ENCODE measurements around the gene OPALIN. TPM values are rescaled to one million over a fixed set of nuclear protein-coding genes. Genes with fewer than 3 reads are reported as not detected.

Gene OPALIN
- total and polyA plus RNA-seq, 10 of the 15 experiments (the other 5 are each of a cell fraction or from before 2014, with no cell fraction given), result not detected

DNA sequence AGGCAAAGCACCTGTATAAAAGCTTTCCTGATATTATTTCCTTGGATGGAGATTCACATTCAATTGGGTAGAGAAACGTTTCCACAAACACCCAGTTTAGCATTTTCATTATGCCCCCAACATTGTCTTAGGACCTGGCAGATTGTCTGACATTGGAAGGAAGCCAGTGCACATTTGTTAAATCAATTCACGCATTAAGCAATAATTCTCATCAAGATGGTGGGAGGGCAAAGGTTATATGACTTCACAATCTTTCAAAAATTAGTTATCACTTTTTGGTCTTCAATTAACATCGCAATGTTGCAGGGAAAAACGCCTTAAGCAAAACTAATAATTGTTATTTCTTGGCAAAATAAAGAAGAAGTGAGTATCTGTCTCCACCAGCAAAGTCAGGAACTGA lies 16.4 kb downstream of the OPALIN start:
- H4K20me1 ChIP-seq (ENCODE audit: control insufficient read depth, insufficient read depth), result no peaks in the 10 kb centered on the region
- no TSS peak for BruUV-seq (replicated peaks)
- no peak overlapping the region for H3K4me2 ChIP-seq (ENCODE audit: control insufficient read depth, insufficient read depth)
- TF ChIP-seq DPF2 (IDR thresholded peaks at IDR 0.05) (no peak), HDAC2 (IDR thresholded peaks at IDR 0.05) (no peak), JUND (IDR thresholded peaks at IDR 0.05; ENCODE audit: low read depth, low read length) (no peak), TCF3 (IDR thresholded peaks at IDR 0.05; ENCODE audit: borderline replicate concordance, insufficient read depth, low read depth, low read length) (no peak), CREM (IDR thresholded peaks at IDR 0.05; ENCODE audit: low read depth) (no peak), CHD1 (IDR thresholded peaks at IDR 0.05; ENCODE audit: low read depth, low read length) (no peak), ESRRA (IDR thresholded peaks at IDR 0.05; ENCODE audit: low read length) (no peak), ETV6 (conservative IDR thresholded peaks at IDR 0.05 in 1 of 2, IDR thresholded peaks at IDR 0.05 in 1 of 2; ENCODE audit: borderline replicate concordance in 1 of 2, low read depth in 1 of 2) (no peak), NFIC (IDR thresholded peaks at IDR 0.05; ENCODE audit: low read depth, low read length) (no peak), CHD4 (IDR thresholded peaks at IDR 0.05) (no peak), POLR2A (IDR thresholded peaks at IDR 0.05; ENCODE audit: low read depth, low read length) (no peak)
- TF ChIP-seq, protein P1, sequence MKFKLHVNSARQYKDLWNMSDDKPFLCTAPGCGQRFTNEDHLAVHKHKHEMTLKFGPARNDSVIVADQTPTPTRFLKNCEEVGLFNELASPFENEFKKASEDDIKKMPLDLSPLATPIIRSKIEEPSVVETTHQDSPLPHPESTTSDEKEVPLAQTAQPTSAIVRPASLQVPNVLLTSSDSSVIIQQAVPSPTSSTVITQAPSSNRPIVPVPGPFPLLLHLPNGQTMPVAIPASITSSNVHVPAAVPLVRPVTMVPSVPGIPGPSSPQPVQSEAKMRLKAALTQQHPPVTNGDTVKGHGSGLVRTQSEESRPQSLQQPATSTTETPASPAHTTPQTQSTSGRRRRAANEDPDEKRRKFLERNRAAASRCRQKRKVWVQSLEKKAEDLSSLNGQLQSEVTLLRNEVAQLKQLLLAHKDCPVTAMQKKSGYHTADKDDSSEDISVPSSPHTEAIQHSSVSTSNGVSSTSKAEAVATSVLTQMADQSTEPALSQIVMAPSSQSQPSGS (IDR thresholded peaks at IDR 0.05; ENCODE audit: low read length), result no peak
- TF ChIP-seq, protein P2, sequence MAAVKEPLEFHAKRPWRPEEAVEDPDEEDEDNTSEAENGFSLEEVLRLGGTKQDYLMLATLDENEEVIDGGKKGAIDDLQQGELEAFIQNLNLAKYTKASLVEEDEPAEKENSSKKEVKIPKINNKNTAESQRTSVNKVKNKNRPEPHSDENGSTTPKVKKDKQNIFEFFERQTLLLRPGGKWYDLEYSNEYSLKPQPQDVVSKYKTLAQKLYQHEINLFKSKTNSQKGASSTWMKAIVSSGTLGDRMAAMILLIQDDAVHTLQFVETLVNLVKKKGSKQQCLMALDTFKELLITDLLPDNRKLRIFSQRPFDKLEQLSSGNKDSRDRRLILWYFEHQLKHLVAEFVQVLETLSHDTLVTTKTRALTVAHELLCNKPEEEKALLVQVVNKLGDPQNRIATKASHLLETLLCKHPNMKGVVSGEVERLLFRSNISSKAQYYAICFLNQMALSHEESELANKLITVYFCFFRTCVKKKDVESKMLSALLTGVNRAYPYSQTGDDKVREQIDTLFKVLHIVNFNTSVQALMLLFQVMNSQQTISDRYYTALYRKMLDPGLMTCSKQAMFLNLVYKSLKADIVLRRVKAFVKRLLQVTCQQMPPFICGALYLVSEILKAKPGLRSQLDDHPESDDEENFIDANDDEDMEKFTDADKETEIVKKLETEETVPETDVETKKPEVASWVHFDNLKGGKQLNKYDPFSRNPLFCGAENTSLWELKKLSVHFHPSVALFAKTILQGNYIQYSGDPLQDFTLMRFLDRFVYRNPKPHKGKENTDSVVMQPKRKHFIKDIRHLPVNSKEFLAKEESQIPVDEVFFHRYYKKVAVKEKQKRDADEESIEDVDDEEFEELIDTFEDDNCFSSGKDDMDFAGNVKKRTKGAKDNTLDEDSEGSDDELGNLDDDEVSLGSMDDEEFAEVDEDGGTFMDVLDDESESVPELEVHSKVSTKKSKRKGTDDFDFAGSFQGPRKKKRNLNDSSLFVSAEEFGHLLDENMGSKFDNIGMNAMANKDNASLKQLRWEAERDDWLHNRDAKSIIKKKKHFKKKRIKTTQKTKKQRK (IDR thresholded peaks at IDR 0.05; ENCODE audit: low read depth, low read length), result no peak
- TF ChIP-seq, protein P3, sequence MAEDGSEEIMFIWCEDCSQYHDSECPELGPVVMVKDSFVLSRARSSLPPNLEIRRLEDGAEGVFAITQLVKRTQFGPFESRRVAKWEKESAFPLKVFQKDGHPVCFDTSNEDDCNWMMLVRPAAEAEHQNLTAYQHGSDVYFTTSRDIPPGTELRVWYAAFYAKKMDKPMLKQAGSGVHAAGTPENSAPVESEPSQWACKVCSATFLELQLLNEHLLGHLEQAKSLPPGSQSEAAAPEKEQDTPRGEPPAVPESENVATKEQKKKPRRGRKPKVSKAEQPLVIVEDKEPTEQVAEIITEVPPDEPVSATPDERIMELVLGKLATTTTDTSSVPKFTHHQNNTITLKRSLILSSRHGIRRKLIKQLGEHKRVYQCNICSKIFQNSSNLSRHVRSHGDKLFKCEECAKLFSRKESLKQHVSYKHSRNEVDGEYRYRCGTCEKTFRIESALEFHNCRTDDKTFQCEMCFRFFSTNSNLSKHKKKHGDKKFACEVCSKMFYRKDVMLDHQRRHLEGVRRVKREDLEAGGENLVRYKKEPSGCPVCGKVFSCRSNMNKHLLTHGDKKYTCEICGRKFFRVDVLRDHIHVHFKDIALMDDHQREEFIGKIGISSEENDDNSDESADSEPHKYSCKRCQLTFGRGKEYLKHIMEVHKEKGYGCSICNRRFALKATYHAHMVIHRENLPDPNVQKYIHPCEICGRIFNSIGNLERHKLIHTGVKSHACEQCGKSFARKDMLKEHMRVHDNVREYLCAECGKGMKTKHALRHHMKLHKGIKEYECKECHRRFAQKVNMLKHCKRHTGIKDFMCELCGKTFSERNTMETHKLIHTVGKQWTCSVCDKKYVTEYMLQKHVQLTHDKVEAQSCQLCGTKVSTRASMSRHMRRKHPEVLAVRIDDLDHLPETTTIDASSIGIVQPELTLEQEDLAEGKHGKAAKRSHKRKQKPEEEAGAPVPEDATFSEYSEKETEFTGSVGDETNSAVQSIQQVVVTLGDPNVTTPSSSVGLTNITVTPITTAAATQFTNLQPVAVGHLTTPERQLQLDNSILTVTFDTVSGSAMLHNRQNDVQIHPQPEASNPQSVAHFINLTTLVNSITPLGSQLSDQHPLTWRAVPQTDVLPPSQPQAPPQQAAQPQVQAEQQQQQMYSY (CRISPR knock-in tag; IDR thresholded peaks at IDR 0.05), result no peak
- intact Hi-C loops (cut with micrococcal nuclease; ENCODE audit: unreplicated experiment), result no loop called here
- no peak overlapping the region for H2AFZ ChIP-seq (ENCODE audit: control insufficient read depth, low read depth, low read length)
- in situ Hi-C loops (cut with MboI), result no loop called here
- no peak for ATAC-seq
- H3K27me3 ChIP-seq (replicated peaks in 1 of 2; ENCODE audit: control insufficient read depth in 2 of 2, insufficient read depth in 2 of 2, low read length in 1 of 2), result no peaks in the 10 kb centered on the region
- no peak overlapping the region for H3K4me3 ChIP-seq
- no peaks in the 10 kb centered on the region for H3K79me2 ChIP-seq (ENCODE audit: control insufficient read depth, insufficient read depth, low read length)
- CTCF ChIA-PET, result interaction anchor here (1.2 to 9.4 kb wide), 5 partner anchors 13 to 340 kb away, joined by 3 to 142 read pairs (median 5); no protein-coding TSS in a partner anchor
- POLR2A ChIA-PET, result no interaction called here
- no peak for DNase-seq (ENCODE audit: low read depth, low spot score)
- FAIRE-seq, result no peak
- no peak overlapping the region for H3K27ac ChIP-seq (ENCODE audit: control insufficient read depth, insufficient read depth)
- no peaks in the 10 kb centered on the region for H3K36me3 ChIP-seq (ENCODE audit: control insufficient read depth in 2 of 2, insufficient read depth in 2 of 2, low read length in 1 of 2)
- H3K4me1 ChIP-seq (ENCODE audit: control insufficient read depth, insufficient read depth, low read length), result no peaks in the 10 kb centered on the region
- no peak overlapping the region for H3K9ac ChIP-seq (ENCODE audit: control insufficient read depth, insufficient read depth, low read length)
- H3K9me3 ChIP-seq (replicated peaks; ENCODE audit: control insufficient read depth, insufficient read depth, low read length), result peaks cover 8% of the 10 kb centered on the region; the same call in 1 of the 3 replicates
- RAD21 ChIA-PET (ENCODE audit: unreplicated experiment), result interaction anchor here (3.5 kb wide), 1 partner anchor 112 kb away, joined by 15 read pairs; no protein-coding TSS in a partner anchor
- SMC1A ChIA-PET (ENCODE audit: uncharacterized antibody, unreplicated experiment), result no interaction called here
- 35% methylated on average over 4 of the region's 4 CpGs for WGBS (ENCODE audit: insufficient coverage, insufficient replicate concordance, low lambda C conversion rate, missing lambda C conversion rate)

Measured in GM12878 (cell line).